8988T (cell line): Measurements from ENCODE around the gene BTBD9.
"Not testable (repeated sequence)": the region's sequence is repeated elsewhere in the genome, so short reads cannot be mapped to it uniquely, and the experiment has no call there.

Source experiments
- DNase-seq: peaks from one replicate; pipeline ENCODE4 v3.0.0; 2011

BTBD9 gene

DNA sequence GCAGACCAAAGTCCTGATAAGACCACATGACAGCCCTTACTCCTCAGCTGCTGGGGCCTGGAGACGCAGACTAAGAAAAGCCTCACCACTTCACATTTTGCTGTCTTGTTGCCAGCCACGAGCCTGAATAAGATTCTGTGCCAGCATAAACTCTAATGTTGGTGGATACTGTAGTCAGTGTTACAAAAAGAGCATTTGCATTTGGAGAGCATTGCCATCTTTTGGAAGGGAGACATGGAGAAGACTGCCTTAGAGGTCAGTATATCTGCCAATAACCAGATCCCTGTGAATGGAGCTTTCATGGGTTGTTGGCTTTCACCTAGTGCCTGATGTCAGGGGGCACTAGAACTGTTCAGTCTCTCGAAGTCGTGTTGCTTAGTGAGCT lies 505.0 kb downstream of the BTBD9 start:
- no peak for DNase-seq

DNA sequence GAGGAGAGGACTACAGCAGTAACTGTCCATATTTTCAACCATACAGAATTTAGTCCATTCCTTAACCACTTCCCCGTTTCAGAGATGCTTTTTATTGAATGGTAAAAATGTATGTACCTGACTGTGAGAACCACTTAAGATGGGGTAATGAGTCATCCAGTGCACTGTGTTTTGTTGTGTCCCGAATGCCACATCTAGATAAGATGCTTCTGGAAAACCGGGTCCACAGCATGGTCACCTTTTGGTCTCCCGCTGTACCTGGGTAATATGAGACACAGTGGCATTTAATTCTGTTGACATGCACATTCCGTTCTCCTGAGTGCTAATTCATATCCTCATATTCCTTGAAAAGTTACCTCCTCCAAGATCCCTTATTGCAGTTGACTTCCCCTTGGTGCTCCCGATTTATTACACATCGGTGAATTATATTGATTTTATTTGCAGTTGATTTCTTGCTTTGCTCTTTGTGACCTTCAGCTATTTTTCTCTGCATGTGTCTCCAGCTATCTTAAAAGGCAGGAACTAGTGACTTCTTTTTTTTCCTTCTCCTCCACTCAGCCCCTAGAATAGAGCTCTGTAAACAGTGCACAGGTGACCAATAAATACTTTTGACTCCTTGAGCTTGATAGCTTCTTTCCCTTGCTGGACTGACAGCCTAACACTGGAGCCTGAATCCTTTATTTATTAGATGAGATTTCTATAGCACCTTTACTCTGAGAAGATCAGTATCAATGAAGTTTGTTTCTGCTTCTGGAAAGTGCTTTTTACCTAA lies 505.6 kb downstream of the BTBD9 start:
- DNase-seq = no peak

DNA sequence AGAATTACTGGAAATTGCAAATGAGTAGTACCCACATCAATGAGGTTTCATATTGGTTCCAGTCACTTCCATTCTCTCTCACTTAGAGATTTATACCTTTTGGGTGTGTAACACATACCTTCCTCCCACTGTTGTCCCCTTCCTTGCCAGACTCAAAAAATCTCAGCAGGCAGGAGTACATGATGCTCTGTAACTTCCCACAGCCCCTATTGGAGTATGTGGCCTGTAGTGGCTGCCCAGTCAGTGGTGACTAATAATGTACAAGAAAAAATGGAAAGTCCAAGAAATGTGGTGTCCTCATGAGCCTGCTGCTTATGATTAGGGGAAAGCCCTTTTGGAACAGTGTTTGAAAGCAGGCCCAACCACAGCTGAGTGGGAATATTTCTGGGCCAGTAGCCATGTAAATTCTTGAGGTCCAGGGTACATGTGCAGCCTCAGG lies 508.2 kb downstream of the BTBD9 start:
- no peak for DNase-seq

DNA sequence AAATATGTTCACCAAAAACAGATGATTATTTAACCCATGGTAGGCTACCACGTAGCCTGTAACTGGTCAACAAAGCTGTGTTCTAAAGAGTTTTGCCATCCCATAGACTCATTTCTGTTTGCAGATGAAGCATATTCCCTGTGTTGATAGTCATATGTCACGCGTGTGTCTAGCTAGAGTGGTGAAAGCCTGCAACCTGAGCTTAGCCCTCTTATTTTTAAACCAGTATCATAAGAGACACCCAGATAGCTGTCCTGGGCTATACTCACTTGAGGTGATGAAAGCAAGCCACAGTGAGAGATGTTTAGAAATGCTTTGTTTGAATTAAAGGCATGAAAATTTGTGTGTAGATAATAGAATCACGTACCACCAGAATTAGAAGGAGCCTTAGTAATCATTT lies 512.4 kb downstream of the BTBD9 start:
- no peak for DNase-seq

DNA sequence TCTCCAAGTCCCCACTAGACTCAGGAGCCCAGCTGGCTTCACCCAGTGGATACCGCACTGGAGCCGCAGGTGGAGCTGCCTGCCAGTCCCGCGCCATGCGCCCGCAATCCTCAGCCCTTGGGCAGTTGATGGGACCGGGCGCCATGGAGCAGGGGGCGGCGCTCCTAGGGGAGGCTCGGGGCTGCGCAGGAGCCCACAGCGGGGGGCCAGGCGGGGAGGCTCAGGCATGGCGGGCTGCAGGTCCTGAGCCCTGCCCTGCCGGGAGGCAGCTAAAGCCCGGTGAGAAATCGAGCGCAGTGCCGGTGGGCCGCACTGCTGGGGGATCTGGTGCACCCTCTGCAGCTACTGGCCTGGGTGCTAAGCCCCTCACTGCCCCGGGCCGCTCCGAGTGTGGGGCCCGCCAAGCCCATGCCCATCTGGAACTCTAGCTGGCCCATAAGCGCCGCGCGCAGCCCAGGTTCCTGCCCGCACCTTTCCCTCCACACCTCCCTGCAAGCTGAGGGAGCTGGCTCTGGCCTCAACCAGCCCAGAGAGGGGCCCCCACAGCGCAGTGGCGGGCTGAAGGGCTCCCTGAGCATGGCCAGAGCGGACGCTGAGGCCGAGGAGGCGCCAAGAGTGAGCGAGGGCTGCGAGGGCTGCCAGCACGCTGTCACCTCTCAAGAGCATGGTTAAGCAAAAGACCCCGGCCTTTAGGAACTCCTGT lies 515.4 kb downstream of the BTBD9 start:
- DNase-seq = not testable (repeated sequence)

DNA sequence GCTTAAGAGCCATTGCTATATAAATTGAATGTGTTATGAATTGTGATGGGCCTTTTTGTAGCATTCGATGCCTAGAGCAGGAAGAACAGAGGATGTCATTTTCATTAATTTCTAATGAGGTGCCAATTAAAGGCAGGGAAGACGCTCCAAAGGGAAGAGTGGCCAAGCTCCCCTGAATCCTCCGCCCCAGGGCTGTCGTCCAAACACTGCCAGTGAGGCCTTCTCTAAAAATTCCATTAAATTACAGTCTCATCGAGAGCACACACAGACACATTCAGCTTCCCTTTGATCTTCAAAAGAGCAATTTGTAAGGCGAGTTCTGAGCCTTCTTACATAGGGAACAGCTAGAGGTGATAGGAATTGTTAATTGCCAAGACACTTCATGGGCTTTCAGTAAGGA lies 520.2 kb downstream of the BTBD9 start:
- DNase-seq = no peak

DNA sequence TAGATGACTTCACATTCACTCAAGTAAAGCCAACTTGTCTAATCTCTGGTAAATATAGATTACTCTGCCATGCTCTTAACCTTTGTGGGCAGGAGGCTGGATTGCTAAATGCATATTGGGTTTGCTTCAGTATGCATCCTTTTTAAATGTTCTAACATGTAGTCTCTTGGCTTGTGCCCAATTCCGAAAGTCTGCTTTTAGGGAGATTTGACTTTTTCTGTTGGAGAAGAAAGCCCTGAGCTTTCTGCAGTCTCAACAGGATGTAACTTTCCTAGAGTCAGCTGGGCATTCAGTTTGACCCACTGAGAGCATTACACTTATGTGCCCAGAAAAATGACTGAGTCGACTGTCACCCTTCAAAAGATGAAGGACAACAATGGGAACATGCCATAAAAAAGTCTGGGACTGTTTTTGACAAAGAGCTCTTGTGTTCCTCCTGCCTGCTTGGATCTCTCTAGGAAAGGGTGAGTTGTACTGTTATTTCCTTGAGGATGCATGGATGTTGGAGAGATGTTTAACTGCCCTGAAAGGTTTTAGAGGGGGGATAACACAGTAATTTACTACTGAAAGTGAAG lies 520.9 kb downstream of the BTBD9 start:
- DNase-seq = no peak
